Karpas-422 (cell line): Measurements from ENCODE around the gene ISYNA1. TPM values are rescaled to one million over a fixed set of nuclear protein-coding genes. Genes with fewer than 3 reads are reported as not detected.

Experiments used
- DNase-seq: peaks from one replicate; pipeline ENCODE4 v3.0.0-alpha.2; 2015
- H2AFZ ChIP-seq: fragments of 200-600 bp; sonication (generic); 2 replicates; pipeline ENCODE4 v1.6.1; 2014; ENCODE audit warnings: antibody characterized with exemption, low read length, mixed read lengths
- H3K27ac ChIP-seq: fragments of 200-600 bp; sonication (generic); 2 replicates; pipeline ENCODE4 v1.5.1; 2014; ENCODE audit warnings: mild to moderate bottlenecking, low read length, moderate library complexity
- H3K27me3 ChIP-seq: fragments of 200-600 bp; sonication (generic); 2 replicates; pipeline ENCODE4 v1.6.1; 2014; ENCODE audit warnings: low read length, mixed read lengths
- H3K36me3 ChIP-seq: fragments of 200-600 bp; sonication (generic); 2 replicates; pipeline ENCODE4 v1.6.1; 2014; ENCODE audit warnings: low read length, mixed read lengths; ENCODE audit not compliant: insufficient read depth
- H3K4me1 ChIP-seq: fragments of 200-600 bp; sonication (generic); 2 replicates; pipeline ENCODE4 v1.6.1; 2014; ENCODE audit warnings: mild to moderate bottlenecking, low read length, mixed read lengths
- H3K4me2 ChIP-seq: fragments of 200-600 bp; sonication (generic); 2 replicates; pipeline ENCODE4 v1.6.1; 2014; ENCODE audit warnings: low read length, low read depth, mild to moderate bottlenecking; ENCODE audit not compliant: poor library complexity, severe bottlenecking
- H3K4me3 ChIP-seq: fragments of 200-600 bp; sonication (generic); 2 replicates; pipeline ENCODE4 v1.5.1; 2014; ENCODE audit warnings: mild to moderate bottlenecking, antibody characterized with exemption, low read length, mixed read lengths
- H3K79me2 ChIP-seq: fragments of 200-600 bp; sonication (generic); 2 replicates; pipeline ENCODE4 v1.6.1; 2014; ENCODE audit warnings: mild to moderate bottlenecking, low read length, mixed read lengths
- H3K9ac ChIP-seq: fragments of 200-600 bp; sonication (generic); 2 replicates; pipeline ENCODE4 v1.6.0; 2014; ENCODE audit warnings: low read length
- H3K9me2 ChIP-seq: fragments of 200-600 bp; sonication (generic), shearing (Covaris generic); replicated peaks from 2 replicates; pipeline ENCODE4 v1.6.0; 2014; ENCODE audit warnings: mild to moderate bottlenecking, low read length, moderate library complexity; ENCODE audit not compliant: insufficient read depth
- H3K9me3 ChIP-seq: fragments of 300-700, 200-600 bp; sonication (generic); 2 replicates; pipeline ENCODE4 v1.6.1; 2014; ENCODE audit warnings: low read length, mixed read lengths
- H4K20me1 ChIP-seq: fragments of 200-600 bp; sonication (generic); 2 replicates; pipeline ENCODE4 v1.6.1; 2014; ENCODE audit warnings: mild to moderate bottlenecking, antibody characterized with exemption, low read length, low read depth; ENCODE audit not compliant: insufficient read depth
- total RNA-seq: library from RNA; depleted of rRNA; stranded (reverse); fragments of >200 nt; shearing (Covaris generic); gene quantifications from 2 replicates; pipeline ENCODE4 v1.2.3, GENCODE V29; 2014; ENCODE audit warnings: low replicate concordance

Gene ISYNA1
- total RNA-seq, 1 experiment from 2014 or later, result 10.0 TPM

- no peak overlapping the region for H3K27ac ChIP-seq
- DNase-seq, result no peak
- peak overlapping the region; percentile 60 for H3K9ac ChIP-seq
- H3K27me3 ChIP-seq, result no peaks in the 10 kb centered on the region; the same call in 1 of the 2 replicates
- no peaks in the 10 kb centered on the region for H3K9me2 ChIP-seq
- peak overlapping the region; percentile 47; the same call in 1 of the 2 replicates for H3K4me3 ChIP-seq
- no peaks in the 10 kb centered on the region for H3K9me3 ChIP-seq
- no peaks in the 10 kb centered on the region for H3K79me2 ChIP-seq
- no peak overlapping the region for H2AFZ ChIP-seq
- no peaks in the 10 kb centered on the region for H3K36me3 ChIP-seq
- H3K4me1 ChIP-seq, result peaks cover 30% of the 10 kb centered on the region
- peaks cover 30% of the 10 kb centered on the region for H4K20me1 ChIP-seq
- H3K4me2 ChIP-seq, result peak overlapping the region; percentile 59
These were observed 19.3 kb downstream of the ISYNA1 start for GRCh38 chr19:18418483-18419194.

GRCh38 chr19:18418029-18418482 is 19.9 kb downstream of the ISYNA1 start:
- H4K20me1 ChIP-seq, result peaks cover 24% of the 10 kb centered on the region
- H3K27ac ChIP-seq, result no peak overlapping the region
- no peaks in the 10 kb centered on the region; the same call in 1 of the 2 replicates for H3K27me3 ChIP-seq
- H3K9ac ChIP-seq, result peak overlapping the region; percentile 48; the same call in 1 of the 2 replicates
- no peak for DNase-seq
- H3K9me3 ChIP-seq, result no peaks in the 10 kb centered on the region
- no peaks in the 10 kb centered on the region for H3K79me2 ChIP-seq
- H3K4me2 ChIP-seq, result peak overlapping the region; percentile 58
- no peaks in the 10 kb centered on the region for H3K36me3 ChIP-seq
- H3K9me2 ChIP-seq, result no peaks in the 10 kb centered on the region
- peaks cover 30% of the 10 kb centered on the region for H3K4me1 ChIP-seq
- no peak overlapping the region for H2AFZ ChIP-seq
- H3K4me3 ChIP-seq, result peak overlapping the region; percentile 52; the same call in 1 of the 2 replicates

GRCh38 chr19:18417250-18418028 is 20.5 kb downstream of the ISYNA1 start:
- no peaks in the 10 kb centered on the region for H3K36me3 ChIP-seq
- H2AFZ ChIP-seq, result no peak overlapping the region
- H3K27ac ChIP-seq, result no peak overlapping the region
- peaks cover 30% of the 10 kb centered on the region for H3K4me1 ChIP-seq
- peak overlapping the region; percentile 48 for H3K9ac ChIP-seq
- H3K9me2 ChIP-seq, result no peaks in the 10 kb centered on the region
- peak overlapping the region; percentile 52 for H3K4me3 ChIP-seq
- no peaks in the 10 kb centered on the region for H3K9me3 ChIP-seq
- peak; percentile 67 for DNase-seq
- no peaks in the 10 kb centered on the region; the same call in 1 of the 2 replicates for H3K27me3 ChIP-seq
- H3K79me2 ChIP-seq, result no peaks in the 10 kb centered on the region
- peaks cover 18% of the 10 kb centered on the region for H4K20me1 ChIP-seq
- H3K4me2 ChIP-seq, result peak overlapping the region; percentile 58

- peak overlapping the region; percentile 52; the same call in 1 of the 2 replicates for H3K4me3 ChIP-seq
- H3K36me3 ChIP-seq, result no peaks in the 10 kb centered on the region
These were observed 21.1 kb downstream of the ISYNA1 start for GRCh38 chr19:18416778-18417249.

GRCh38 chr19:18415178-18415867 is 22.6 kb downstream of the ISYNA1 start:
- Histone ChIP-seq H3K9me2 (no peaks in the 10 kb centered on the region), H3K4me3 (no peak overlapping the region), H3K9me3 (no peaks in the 10 kb centered on the region), H3K27ac (no peak overlapping the region), H3K36me3 (no peaks in the 10 kb centered on the region), H2AFZ (no peak overlapping the region), H3K4me1 (peaks cover 31% of the 10 kb centered on the region), H3K4me2 (no peak overlapping the region), H3K9ac (no peak overlapping the region), H3K27me3 (no peaks in the 10 kb centered on the region; the same call in 1 of the 2 replicates), H3K79me2 (no peaks in the 10 kb centered on the region), H4K20me1 (peaks cover 2% of the 10 kb centered on the region; the same call in 1 of the 2 replicates)
- DNase-seq, result no peak

More at GRCh38 chr19:18416778-18417249, 21.1 kb downstream of the ISYNA1 start:
- peaks cover 13% of the 10 kb centered on the region for H4K20me1 ChIP-seq
- no peaks in the 10 kb centered on the region; the same call in 1 of the 2 replicates for H3K27me3 ChIP-seq
- H3K9me3 ChIP-seq, result no peaks in the 10 kb centered on the region
- H3K9ac ChIP-seq, result peak overlapping the region; percentile 48
- peak; percentile 66 for DNase-seq
- no peak overlapping the region for H2AFZ ChIP-seq
- no peaks in the 10 kb centered on the region for H3K9me2 ChIP-seq
- H3K79me2 ChIP-seq, result no peaks in the 10 kb centered on the region
- no peak overlapping the region for H3K27ac ChIP-seq
- peaks cover 30% of the 10 kb centered on the region for H3K4me1 ChIP-seq
- peak overlapping the region; percentile 58 for H3K4me2 ChIP-seq

GRCh38 chr19:18414504-18415177 is 23.3 kb downstream of the ISYNA1 start:
- Histone ChIP-seq H3K9ac (no peak overlapping the region), H2AFZ (no peak overlapping the region), H3K27ac (no peak overlapping the region)

GRCh38 chr19:18412610-18413239 is 25.2 kb downstream of the ISYNA1 start:
- H2AFZ ChIP-seq, result no peak overlapping the region
- H3K9me3 ChIP-seq, result no peaks in the 10 kb centered on the region
- no peaks in the 10 kb centered on the region for H3K36me3 ChIP-seq
- H3K27ac ChIP-seq, result no peak overlapping the region
- H3K4me3 ChIP-seq, result no peak overlapping the region
- peaks cover 28% of the 10 kb centered on the region for H3K4me1 ChIP-seq
- no peaks in the 10 kb centered on the region for H3K9me2 ChIP-seq
- no peak overlapping the region for H3K4me2 ChIP-seq
- no peak overlapping the region for H3K9ac ChIP-seq
- no peaks in the 10 kb centered on the region for H4K20me1 ChIP-seq
- DNase-seq, result no peak
- H3K27me3 ChIP-seq, result no peaks in the 10 kb centered on the region
- H3K79me2 ChIP-seq, result no peaks in the 10 kb centered on the region

More at GRCh38 chr19:18414504-18415177, 23.3 kb downstream of the ISYNA1 start:
- no peak for DNase-seq
- H3K9me2 ChIP-seq, result no peaks in the 10 kb centered on the region
- no peaks in the 10 kb centered on the region for H3K36me3 ChIP-seq
- no peaks in the 10 kb centered on the region; the same call in 1 of the 2 replicates for H4K20me1 ChIP-seq
- no peaks in the 10 kb centered on the region; the same call in 1 of the 2 replicates for H3K27me3 ChIP-seq
- peaks cover 26% of the 10 kb centered on the region for H3K4me1 ChIP-seq
- no peak overlapping the region for H3K4me3 ChIP-seq
- no peaks in the 10 kb centered on the region for H3K79me2 ChIP-seq
- no peak overlapping the region for H3K4me2 ChIP-seq
- H3K9me3 ChIP-seq, result no peaks in the 10 kb centered on the region
